G401.6 (cell line): ENCODE measurements around the gene ASAP3.
"Not testable (repeated sequence)": the region's sequence is repeated elsewhere in the genome, so short reads cannot be mapped to it uniquely, and the experiment has no call there.

Source experiments
- FAIRE-seq: peaks from 2 replicates; lab custom pipeline; 2012; peaks lifted over from hg19 to GRCh38; lab: Jason Lieb, UNC

Gene ASAP3

GRCh38 chr1:23514111-23514679 lies 30.2 kb upstream of the ASAP3 start:
- FAIRE-seq = no peak

- FAIRE-seq = no peak
Measured at GRCh38 chr1:23509896-23510295, 25.9 kb upstream of the ASAP3 start.

GRCh38 chr1:23506376-23507107 lies 22.6 kb upstream of the ASAP3 start:
- FAIRE-seq = no peak

- FAIRE-seq = no peak
Measured at GRCh38 chr1:23505851-23506250, 21.9 kb upstream of the ASAP3 start.

- not testable (repeated sequence) for FAIRE-seq
Measured at GRCh38 chr1:23504156-23504555, 20.2 kb upstream of the ASAP3 start.

GRCh38 chr1:23502951-23503350 lies 19.0 kb upstream of the ASAP3 start:
- FAIRE-seq = no peak

GRCh38 chr1:23500466-23500865 lies 16.5 kb upstream of the ASAP3 start:
- no peak for FAIRE-seq

GRCh38 chr1:23497777-23498439 lies 13.9 kb upstream of the ASAP3 start:
- FAIRE-seq = no peak

- no peak for FAIRE-seq
Measured at GRCh38 chr1:23496490-23497181, 12.7 kb upstream of the ASAP3 start.

GRCh38 chr1:23494836-23495235 lies 10.9 kb upstream of the ASAP3 start:
- FAIRE-seq = not testable (repeated sequence)

- not testable (repeated sequence) for FAIRE-seq
Measured at GRCh38 chr1:23492776-23493175, 8.8 kb upstream of the ASAP3 start.

GRCh38 chr1:23492132-23492720 lies 8.2 kb upstream of the ASAP3 start:
- no peak for FAIRE-seq

GRCh38 chr1:23489842-23490241 lies 5.9 kb upstream of the ASAP3 start:
- FAIRE-seq = no peak

- no peak for FAIRE-seq
Measured at GRCh38 chr1:23485002-23485332, 988 bp upstream of the ASAP3 start.

- peak; percentile 8 for FAIRE-seq
Measured at GRCh38 chr1:23484253-23485001, 448 bp upstream of the ASAP3 start.

GRCh38 chr1:23481904-23482303 lies 2.1 kb downstream of the ASAP3 start:
- no peak for FAIRE-seq

GRCh38 chr1:23481026-23481597 lies 2.9 kb downstream of the ASAP3 start:
- no peak for FAIRE-seq

GRCh38 chr1:23480187-23481025 lies 3.6 kb downstream of the ASAP3 start:
- no peak for FAIRE-seq

GRCh38 chr1:23479666-23479941 lies 4.4 kb downstream of the ASAP3 start:
- FAIRE-seq = no peak

- no peak for FAIRE-seq
Measured at GRCh38 chr1:23478896-23479665, 4.9 kb downstream of the ASAP3 start.
